ENCODE results near the gene RBMS3. TPM values are rescaled to one million over a fixed set of nuclear protein-coding genes. Genes with fewer than 3 reads are reported as not detected.

RBMS3 gene
- total RNA-seq, 3 donors from 2014 or later: 4.6 to 53.6 (median 11.7) TPM

DNA sequence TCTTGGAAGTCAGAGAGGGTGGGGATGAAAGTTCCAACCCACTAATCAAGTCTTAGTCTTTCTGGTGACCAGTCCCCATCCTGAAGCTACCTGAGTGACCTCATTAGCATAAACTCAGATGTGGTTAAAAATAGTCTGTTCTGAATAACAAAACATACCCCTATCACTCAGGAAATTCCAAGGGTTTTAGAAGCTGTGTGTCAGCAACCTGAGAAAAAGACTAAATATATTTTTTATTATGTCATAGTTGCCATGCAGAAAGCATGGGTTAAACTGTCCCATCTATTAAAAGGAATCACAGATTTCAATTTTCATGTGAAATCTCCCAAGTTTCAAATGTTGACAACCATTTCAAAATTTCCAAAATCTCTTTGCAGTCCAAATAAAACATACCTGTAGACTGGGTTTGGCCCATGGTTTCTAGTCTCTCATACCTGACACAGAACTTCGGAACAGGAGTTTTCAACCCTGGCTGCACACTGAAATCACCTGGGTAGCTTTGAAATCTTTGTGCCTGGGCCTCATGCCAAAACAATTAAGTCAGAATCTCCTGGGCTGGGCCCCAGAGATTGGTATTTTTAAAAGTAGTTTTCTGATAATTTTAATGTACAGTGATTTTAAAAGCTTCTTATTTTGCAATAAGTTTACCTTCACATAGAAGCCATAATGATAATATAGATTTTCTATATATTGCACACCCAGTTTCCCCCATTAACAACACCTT is 476.3 kb downstream of the RBMS3 start:
- TF ChIP-seq, protein P1, sequence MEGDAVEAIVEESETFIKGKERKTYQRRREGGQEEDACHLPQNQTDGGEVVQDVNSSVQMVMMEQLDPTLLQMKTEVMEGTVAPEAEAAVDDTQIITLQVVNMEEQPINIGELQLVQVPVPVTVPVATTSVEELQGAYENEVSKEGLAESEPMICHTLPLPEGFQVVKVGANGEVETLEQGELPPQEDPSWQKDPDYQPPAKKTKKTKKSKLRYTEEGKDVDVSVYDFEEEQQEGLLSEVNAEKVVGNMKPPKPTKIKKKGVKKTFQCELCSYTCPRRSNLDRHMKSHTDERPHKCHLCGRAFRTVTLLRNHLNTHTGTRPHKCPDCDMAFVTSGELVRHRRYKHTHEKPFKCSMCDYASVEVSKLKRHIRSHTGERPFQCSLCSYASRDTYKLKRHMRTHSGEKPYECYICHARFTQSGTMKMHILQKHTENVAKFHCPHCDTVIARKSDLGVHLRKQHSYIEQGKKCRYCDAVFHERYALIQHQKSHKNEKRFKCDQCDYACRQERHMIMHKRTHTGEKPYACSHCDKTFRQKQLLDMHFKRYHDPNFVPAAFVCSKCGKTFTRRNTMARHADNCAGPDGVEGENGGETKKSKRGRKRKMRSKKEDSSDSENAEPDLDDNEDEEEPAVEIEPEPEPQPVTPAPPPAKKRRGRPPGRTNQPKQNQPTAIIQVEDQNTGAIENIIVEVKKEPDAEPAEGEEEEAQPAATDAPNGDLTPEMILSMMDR (IDR thresholded peaks at IDR 0.05): no peak
- intact Hi-C loops (cut with DNase I, micrococcal nuclease): no loop called here
- no peaks in the 10 kb centered on the region for H3K36me3 ChIP-seq (ENCODE audit: low read depth)
- H3K9me3 ChIP-seq: no peaks in the 10 kb centered on the region
- DNase-seq (no peak), ATAC-seq (no peak)
- no peaks in the 10 kb centered on the region for H3K4me1 ChIP-seq (ENCODE audit: low read depth)
- H3K4me3 ChIP-seq: no peak overlapping the region

DNA sequence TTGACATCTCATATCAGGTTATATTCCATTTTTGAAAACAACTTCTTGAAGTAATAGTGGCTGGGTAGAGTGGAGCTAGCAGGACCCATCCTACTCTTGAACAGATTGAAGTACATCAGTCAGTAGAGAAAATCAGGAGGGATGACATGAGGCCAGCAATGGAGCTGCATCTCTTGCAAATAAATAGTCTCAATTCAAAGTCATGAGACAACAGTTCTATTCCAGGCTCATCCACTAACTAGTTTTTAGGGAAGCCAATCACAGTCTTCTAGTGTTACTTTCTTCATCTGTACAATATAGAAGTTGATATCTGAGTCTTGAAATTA is 477.2 kb downstream of the RBMS3 start:
- ATAC-seq (no peak), DNase-seq (no peak)
- TF ChIP-seq, protein P1 (IDR thresholded peaks at IDR 0.05): no peak
- H3K9me3 ChIP-seq: no peaks in the 10 kb centered on the region
- H3K4me1 ChIP-seq (ENCODE audit: low read depth): no peaks in the 10 kb centered on the region
- H3K4me3 ChIP-seq: no peak overlapping the region
- no peaks in the 10 kb centered on the region for H3K36me3 ChIP-seq (ENCODE audit: low read depth)
- intact Hi-C loops (cut with DNase I, micrococcal nuclease): no loop called here

DNA sequence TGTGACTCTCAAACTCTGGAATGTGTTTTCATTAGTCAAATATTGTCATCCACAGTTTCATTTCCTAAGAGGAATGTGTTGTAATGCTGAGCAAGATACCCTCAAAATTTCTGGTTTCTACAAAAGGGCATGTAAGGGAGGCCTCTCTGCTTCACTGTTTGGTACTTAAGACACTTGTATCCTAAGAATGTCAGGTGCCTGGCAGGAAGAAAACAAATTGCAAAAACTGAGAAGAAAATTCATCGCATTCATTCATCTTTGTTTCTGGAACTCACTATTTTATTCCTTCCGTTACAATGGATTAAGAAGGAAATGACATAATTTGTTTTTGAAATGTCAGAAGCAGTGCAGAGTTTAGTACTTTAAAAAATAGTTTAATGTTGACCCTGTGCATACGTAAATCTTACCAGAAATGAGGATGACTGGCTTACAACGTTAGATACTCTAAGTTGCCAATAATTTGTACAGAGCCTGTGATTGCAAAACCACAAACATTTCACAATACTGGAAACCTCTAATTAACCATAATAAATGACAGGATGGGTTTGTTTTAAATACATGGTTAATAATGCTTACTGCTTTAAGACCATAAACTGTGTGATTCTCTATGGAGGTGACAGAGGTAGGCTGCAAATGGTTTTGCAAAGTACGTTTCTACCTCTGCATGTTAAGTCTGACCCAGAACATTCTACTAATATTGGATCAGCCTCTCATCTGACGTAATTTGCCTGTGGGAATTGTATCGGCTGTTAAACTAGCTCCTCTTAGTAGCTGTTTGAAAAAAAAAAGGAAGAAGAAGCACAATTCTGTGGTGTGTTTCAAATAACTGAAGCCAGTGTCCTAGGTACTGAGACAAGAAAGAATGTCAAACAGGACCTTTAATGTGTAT is 477.8 kb downstream of the RBMS3 start:
- Histone ChIP-seq H3K4me1 (ENCODE audit: low read depth) (no peaks in the 10 kb centered on the region), H3K4me3 (no peak overlapping the region), H3K36me3 (ENCODE audit: low read depth) (no peaks in the 10 kb centered on the region), H3K9me3 (no peaks in the 10 kb centered on the region)
- peak; percentile 17 for ATAC-seq
- DNase-seq: no peak
- TF ChIP-seq, protein P1 (IDR thresholded peaks at IDR 0.05): no peak
- intact Hi-C loops (cut with DNase I, micrococcal nuclease): no loop called here

DNA sequence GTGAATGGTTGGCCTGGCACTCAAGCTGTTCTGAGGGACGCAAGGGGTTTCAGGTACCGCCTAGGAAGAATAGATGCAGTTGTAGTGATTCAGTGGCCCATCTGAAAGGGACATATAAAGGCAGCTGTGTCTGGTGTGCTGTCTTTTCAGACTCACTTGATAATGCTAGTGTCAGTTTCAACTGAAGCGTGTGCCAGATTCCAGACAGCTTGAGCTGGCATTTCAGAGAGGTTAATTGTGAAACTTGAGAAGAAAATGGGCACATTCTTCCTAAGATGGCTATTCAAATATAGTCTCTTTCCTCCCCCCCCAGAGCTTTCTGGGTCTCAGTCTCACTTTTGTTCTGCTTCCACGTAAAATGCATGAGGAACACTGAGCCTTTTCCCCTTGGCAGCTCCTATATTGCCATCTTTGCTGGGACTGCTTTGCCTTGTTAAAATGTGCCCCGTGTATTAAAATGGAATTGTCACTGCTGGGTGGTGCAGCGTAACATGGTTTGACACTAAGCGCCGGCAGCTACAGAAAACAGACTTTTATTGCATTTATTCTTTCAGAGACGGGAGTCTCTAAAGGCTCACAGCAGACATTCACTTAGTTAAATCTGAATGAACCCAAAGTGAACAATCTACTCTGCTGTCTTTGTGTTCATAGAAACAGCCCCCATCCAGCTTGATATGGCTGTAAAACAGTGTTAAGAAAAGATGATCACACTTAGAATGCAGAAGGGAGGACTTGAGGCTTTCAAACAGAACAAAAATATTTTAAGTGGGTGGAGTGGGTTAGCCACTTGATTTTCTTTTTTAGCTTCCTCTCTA is 478.7 kb downstream of the RBMS3 start:
- H3K36me3 ChIP-seq (ENCODE audit: low read depth): no peaks in the 10 kb centered on the region
- H3K4me1 ChIP-seq (ENCODE audit: low read depth): no peaks in the 10 kb centered on the region
- H3K9me3 ChIP-seq: no peaks in the 10 kb centered on the region
- intact Hi-C loops (cut with DNase I, micrococcal nuclease): loop anchor here in 1 of 2 donors (10.0 kb wide), 1 partner anchor 475 kb away; the partner anchor contains the start of gene RBMS3
- H3K4me3 ChIP-seq: no peak overlapping the region
- DNase-seq (no peak), ATAC-seq (no peak)
- TF ChIP-seq, protein P1 (IDR thresholded peaks at IDR 0.05): no peak

DNA sequence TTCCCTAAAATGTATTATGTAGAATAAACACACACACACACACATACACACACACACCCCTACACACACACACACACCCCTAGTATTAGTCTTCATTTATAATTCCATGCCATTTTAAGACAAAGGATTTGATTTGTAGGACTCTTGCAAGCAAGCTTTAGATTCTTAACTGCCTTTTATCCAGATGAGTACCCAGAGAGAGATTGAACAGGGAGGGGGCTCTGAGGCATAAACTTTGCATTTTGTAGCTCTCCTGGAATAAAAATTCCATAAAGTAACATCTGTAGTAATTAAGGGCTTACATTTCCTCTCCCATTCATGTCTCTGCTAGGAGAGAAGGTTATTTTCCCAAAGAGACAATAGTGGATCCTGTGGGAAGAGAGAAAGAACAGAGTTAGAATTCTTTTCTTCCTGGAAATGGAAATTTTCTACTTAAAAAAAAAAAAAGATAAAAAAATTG is 479.4 kb downstream of the RBMS3 start:
- H3K4me1 ChIP-seq (ENCODE audit: low read depth): no peaks in the 10 kb centered on the region
- H3K4me3 ChIP-seq: no peak overlapping the region
- intact Hi-C loops (cut with DNase I, micrococcal nuclease): loop anchor here in 1 of 2 donors (10.0 kb wide), 1 partner anchor 475 kb away; the partner anchor contains the start of gene RBMS3
- no peaks in the 10 kb centered on the region for H3K36me3 ChIP-seq (ENCODE audit: low read depth)
- H3K9me3 ChIP-seq: no peaks in the 10 kb centered on the region
- TF ChIP-seq, protein P1 (IDR thresholded peaks at IDR 0.05): no peak
- ATAC-seq (no peak), DNase-seq (no peak)
